PC-3 (cell line): Measurements from ENCODE around the gene LRRC66.

Experiments
- EZH2phosphoT487 ChIP-seq: fragments of 300-600 bp; sonication (generic); IDR thresholded peaks from 2 replicates; pipeline ENCODE4 v1.6.1; 2018; ENCODE audit warnings: mild to moderate bottlenecking, antibody characterized with exemption, low read length, borderline replicate concordance
- TF ChIP-seq, protein P1 (sequence below): fragments of 300-600 bp; sonication (generic); conservative IDR thresholded peaks from 2 replicates; pipeline ENCODE4 v1.5.1; 2017; ENCODE audit warnings: antibody characterized with exemption, low read depth, mild to moderate bottlenecking, low read length

DNA sequence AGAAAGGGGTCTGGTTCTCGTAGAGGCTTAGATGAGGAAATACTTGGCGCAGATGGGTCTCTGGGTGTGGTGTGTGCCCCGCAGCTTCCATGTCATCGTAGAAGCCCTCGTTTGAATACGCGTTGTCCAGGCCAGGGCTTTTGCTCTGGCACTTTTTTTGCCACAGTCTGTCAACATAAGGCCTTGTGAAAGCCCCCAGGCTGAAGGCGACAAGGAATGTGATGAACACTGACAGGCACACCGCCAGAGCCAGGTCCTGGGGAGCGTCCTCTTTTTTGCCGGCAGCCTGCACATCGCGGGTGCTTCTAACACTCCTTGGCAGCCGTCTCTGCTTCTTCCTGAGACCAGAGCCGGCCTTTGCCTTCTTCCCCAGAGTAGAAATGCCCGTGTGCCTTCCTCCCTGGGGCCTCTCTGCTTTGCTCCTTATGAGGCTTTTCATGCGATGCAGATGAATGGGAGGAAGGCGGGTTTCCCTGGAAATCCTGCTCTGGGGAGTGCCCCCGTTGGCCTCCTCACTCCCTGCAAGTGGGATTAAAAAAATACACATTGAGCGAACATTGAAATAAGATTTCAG, 24.4 kb downstream of the LRRC66 start:
- TF ChIP-seq, protein P1, sequence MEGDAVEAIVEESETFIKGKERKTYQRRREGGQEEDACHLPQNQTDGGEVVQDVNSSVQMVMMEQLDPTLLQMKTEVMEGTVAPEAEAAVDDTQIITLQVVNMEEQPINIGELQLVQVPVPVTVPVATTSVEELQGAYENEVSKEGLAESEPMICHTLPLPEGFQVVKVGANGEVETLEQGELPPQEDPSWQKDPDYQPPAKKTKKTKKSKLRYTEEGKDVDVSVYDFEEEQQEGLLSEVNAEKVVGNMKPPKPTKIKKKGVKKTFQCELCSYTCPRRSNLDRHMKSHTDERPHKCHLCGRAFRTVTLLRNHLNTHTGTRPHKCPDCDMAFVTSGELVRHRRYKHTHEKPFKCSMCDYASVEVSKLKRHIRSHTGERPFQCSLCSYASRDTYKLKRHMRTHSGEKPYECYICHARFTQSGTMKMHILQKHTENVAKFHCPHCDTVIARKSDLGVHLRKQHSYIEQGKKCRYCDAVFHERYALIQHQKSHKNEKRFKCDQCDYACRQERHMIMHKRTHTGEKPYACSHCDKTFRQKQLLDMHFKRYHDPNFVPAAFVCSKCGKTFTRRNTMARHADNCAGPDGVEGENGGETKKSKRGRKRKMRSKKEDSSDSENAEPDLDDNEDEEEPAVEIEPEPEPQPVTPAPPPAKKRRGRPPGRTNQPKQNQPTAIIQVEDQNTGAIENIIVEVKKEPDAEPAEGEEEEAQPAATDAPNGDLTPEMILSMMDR = no peak
- TF ChIP-seq EZH2phosphoT487 = no peak
